ENCODE data around the gene GTF2H1. TPM values are rescaled to one million over a fixed set of nuclear protein-coding genes. Genes with fewer than 3 reads are reported as not detected.

GTF2H1 gene
- polyA plus RNA-seq, 1 of the 3 experiments (the other 2 are of a cell fraction), result 31.2 TPM

GRCh38 chr11:18308242-18308641 lies 14.1 kb upstream of the GTF2H1 start:
- H3K4me3 ChIP-seq (ENCODE audit: low read depth in 2 of 2, low read length in 1 of 2), result no peak overlapping the region
- H3K27ac ChIP-seq (ENCODE audit: low read depth in 2 of 2, low read length in 1 of 2), result no peak overlapping the region
- H3K36me3 ChIP-seq (replicated peaks in 1 of 2; ENCODE audit: control insufficient read depth in 1 of 2, insufficient read depth in 2 of 2, low read length in 1 of 2), result peaks cover 62 to 69% of the 10 kb centered on the region in 2 experiments
- H3F3A ChIP-seq (replicated peaks; ENCODE audit: insufficient read depth), result peaks cover 8% of the 10 kb centered on the region
- H3K9me2 ChIP-seq, result no peaks in the 10 kb centered on the region
- ChIA-PET CTCF (interaction anchor here (0.8 to 0.9 kb wide), 2 partner anchors 15 to 20 kb away, joined by 3 read pairs; no protein-coding TSS in a partner anchor), POLR2A (no interaction called here)
- no peaks in the 10 kb centered on the region for H3K9me3 ChIP-seq
- no peak overlapping the region for H2AFZ ChIP-seq (ENCODE audit: low read depth)
- no peak overlapping the region for H3K9ac ChIP-seq
- no peak overlapping the region for H3K4me2 ChIP-seq
- TF ChIP-seq FOSL2 (IDR thresholded peaks at IDR 0.05; ENCODE audit: borderline replicate concordance, low read depth), result no peak
- TF ChIP-seq RAD21 (IDR thresholded peaks at IDR 0.05; ENCODE audit: low read length), result no peak
- no peak for TF ChIP-seq USF1 (IDR thresholded peaks at IDR 0.05; ENCODE audit: borderline replicate concordance, low read depth)
- no peak for TF ChIP-seq POLR2AphosphoS5 (IDR thresholded peaks at IDR 0.05; ENCODE audit: low read depth, low read length)
- TF ChIP-seq REST (IDR thresholded peaks at IDR 0.05; ENCODE audit: low read depth, low read length), result no peak
- TF ChIP-seq MEF2A (IDR thresholded peaks at IDR 0.05; ENCODE audit: borderline replicate concordance, low read depth), result no peak
- TF ChIP-seq RCOR1 (IDR thresholded peaks at IDR 0.05; ENCODE audit: low read length), result no peak
- no peak for TF ChIP-seq RXRA (IDR thresholded peaks at IDR 0.05; ENCODE audit: borderline replicate concordance, low read depth)
- DNase-seq, result no peak
- H3K79me2 ChIP-seq (ENCODE audit: insufficient read depth), result peaks cover 6% of the 10 kb centered on the region; the same call in 1 of the 2 replicates
- no peaks in the 10 kb centered on the region for H4K20me1 ChIP-seq (ENCODE audit: insufficient read depth)
- WGBS (ENCODE audit: low lambda C conversion rate), result 93% methylated on average over 2 of the region's 2 CpGs
- no peaks in the 10 kb centered on the region for H3K27me3 ChIP-seq (ENCODE audit: insufficient read depth)
- peaks cover 0 to 8% of the 10 kb centered on the region in 2 experiments; a peak in 3 of 4 replicates for H3K4me1 ChIP-seq (ENCODE audit: control insufficient read depth in 1 of 2, insufficient read depth in 2 of 2, low read depth in 1 of 2, low read length in 1 of 2)

- Histone ChIP-seq H3K4me3 (ENCODE audit: low read depth in 2 of 2, low read length in 1 of 2) (no peak overlapping the region), H3K4me2 (no peak overlapping the region), H3K27me3 (ENCODE audit: insufficient read depth) (no peaks in the 10 kb centered on the region), H3K9me2 (no peaks in the 10 kb centered on the region), H3K79me2 (ENCODE audit: insufficient read depth) (peaks cover 17% of the 10 kb centered on the region; the same call in 1 of the 2 replicates), H3K9ac (no peak overlapping the region), H3K27ac (ENCODE audit: low read depth in 2 of 2, low read length in 1 of 2) (no peak overlapping the region), H3K4me1 (ENCODE audit: control insufficient read depth in 1 of 2, insufficient read depth in 2 of 2, low read depth in 1 of 2, low read length in 1 of 2) (peaks cover 0 to 8% of the 10 kb centered on the region in 2 experiments; a peak in 3 of 4 replicates), H4K20me1 (ENCODE audit: insufficient read depth) (no peaks in the 10 kb centered on the region), H2AFZ (ENCODE audit: low read depth) (no peak overlapping the region), H3K9me3 (no peaks in the 10 kb centered on the region), H3K36me3 (replicated peaks in 1 of 2; ENCODE audit: control insufficient read depth in 1 of 2, insufficient read depth in 2 of 2, low read length in 1 of 2) (peaks cover 56 to 58% of the 10 kb centered on the region in 2 experiments), H3F3A (replicated peaks; ENCODE audit: insufficient read depth) (peaks cover 11% of the 10 kb centered on the region)
- TF ChIP-seq RCOR1 (IDR thresholded peaks at IDR 0.05; ENCODE audit: low read length) (no peak), PBX3 (IDR thresholded peaks at IDR 0.05) (no peak), FOXJ3 (CRISPR knock-in tag; IDR thresholded peaks at IDR 0.05) (no peak), MEF2A (IDR thresholded peaks at IDR 0.05; ENCODE audit: borderline replicate concordance, low read depth) (no peak), IRF3 (IDR thresholded peaks at IDR 0.05; ENCODE audit: low read depth, low read length) (no peak), TAF1 (IDR thresholded peaks at IDR 0.05; ENCODE audit: borderline replicate concordance, low read depth, low read length) (no peak), ELF1 (IDR thresholded peaks at IDR 0.05) (no peak), RAD21 (IDR thresholded peaks at IDR 0.05; ENCODE audit: low read length) (no peak), REST (IDR thresholded peaks at IDR 0.05; ENCODE audit: low read depth, low read length) (no peak), USF2 (IDR thresholded peaks at IDR 0.05; ENCODE audit: borderline replicate concordance, low read depth, low read length) (no peak)
- CTCF ChIA-PET, result no interaction called here
- POLR2A ChIA-PET, result no interaction called here
- DNase-seq, result no peak
- 96% methylated on average over 5 of the region's 5 CpGs for WGBS (ENCODE audit: low lambda C conversion rate)
These were observed 12.7 kb upstream of the GTF2H1 start for GRCh38 chr11:18309691-18310090.

Measured in SK-N-SH (cell line).